Measurements from ENCODE around the gene PIGU.

Gene PIGU

GRCh38 chr20:34701405-34702085 lies 24.7 kb upstream of the PIGU start:
- H3K4me3 ChIP-seq (ENCODE audit: low read depth, low read length): no peak overlapping the region
- TF ChIP-seq CTCF (IDR thresholded peaks at IDR 0.05; ENCODE audit: low read depth, low read length): no peak

GRCh38 chr20:34693414-34693813 lies 16.5 kb upstream of the PIGU start:
- no peak for TF ChIP-seq CTCF (IDR thresholded peaks at IDR 0.05; ENCODE audit: low read depth, low read length)
- H3K4me3 ChIP-seq (ENCODE audit: low read depth, low read length): no peak overlapping the region

- no peak overlapping the region for H3K4me3 ChIP-seq (ENCODE audit: low read depth, low read length)
- no peak for TF ChIP-seq CTCF (IDR thresholded peaks at IDR 0.05; ENCODE audit: low read depth, low read length)
Measured at GRCh38 chr20:34691838-34692237, 14.9 kb upstream of the PIGU start.

- no peak for TF ChIP-seq CTCF (IDR thresholded peaks at IDR 0.05; ENCODE audit: low read depth, low read length)
- H3K4me3 ChIP-seq (ENCODE audit: low read depth, low read length): no peak overlapping the region
Measured at GRCh38 chr20:34689486-34689885, 12.6 kb upstream of the PIGU start.

GRCh38 chr20:34683667-34684066 lies 6.8 kb upstream of the PIGU start:
- no peak overlapping the region for H3K4me3 ChIP-seq (ENCODE audit: low read depth, low read length)

GRCh38 chr20:34680586-34681175 lies 3.8 kb upstream of the PIGU start:
- no peak for TF ChIP-seq CTCF (IDR thresholded peaks at IDR 0.05; ENCODE audit: low read depth, low read length)
- no peak overlapping the region for H3K4me3 ChIP-seq (ENCODE audit: low read depth, low read length)

More at GRCh38 chr20:34683667-34684066, 6.8 kb upstream of the PIGU start:
- no peak for TF ChIP-seq CTCF (IDR thresholded peaks at IDR 0.05; ENCODE audit: low read depth, low read length)

- H3K4me3 ChIP-seq (ENCODE audit: low read depth, low read length): peak overlapping the region; percentile 76
- TF ChIP-seq CTCF (IDR thresholded peaks at IDR 0.05; ENCODE audit: low read depth, low read length): no peak
Measured at GRCh38 chr20:34675993-34676641, 775 bp downstream of the PIGU start.

Measured in WI38 (cell line).